Glutamatergic neuron (in vitro differentiated cells): ENCODE measurements around the gene MAN2B1. TPM values are rescaled to one million over a fixed set of nuclear protein-coding genes. Genes with fewer than 3 reads are reported as not detected.

Experiments
- DNase-seq: peaks from one replicate; pipeline ENCODE4 v3.0.0; 2022
- H3K27ac Mint-ChIP-seq: one replicate; pipeline ENCODE4 v1.8.0; 2020; ENCODE audit warnings: mild to moderate bottlenecking, mixed read lengths, inconsistent platforms; ENCODE audit not compliant: unreplicated experiment
- H3K27me3 Mint-ChIP-seq: one replicate; pipeline ENCODE4 v1.8.0; 2020; ENCODE audit warnings: mild to moderate bottlenecking, moderate library complexity, mixed read lengths, inconsistent platforms; ENCODE audit not compliant: unreplicated experiment
- H3K36me3 Mint-ChIP-seq: one replicate; pipeline ENCODE4 v1.8.0; 2020; ENCODE audit warnings: mild to moderate bottlenecking, mixed read lengths, inconsistent platforms; ENCODE audit not compliant: unreplicated experiment
- H3K4me1 Mint-ChIP-seq: one replicate; pipeline ENCODE4 v1.8.0; 2020; ENCODE audit warnings: mild to moderate bottlenecking, low read depth, mixed read lengths, inconsistent platforms; ENCODE audit not compliant: unreplicated experiment
- H3K4me3 Mint-ChIP-seq: one replicate; pipeline ENCODE4 v1.8.0; 2020; ENCODE audit warnings: mild to moderate bottlenecking, mixed read lengths, inconsistent platforms; ENCODE audit not compliant: unreplicated experiment
- H3K9me3 Mint-ChIP-seq: one replicate; pipeline ENCODE4 v1.8.0; 2020; ENCODE audit warnings: mild to moderate bottlenecking, moderate library complexity, mixed read lengths, inconsistent platforms; ENCODE audit not compliant: unreplicated experiment
- CTCF ChIP-seq: fragments of 200-600 bp; sonication (generic); IDR thresholded peaks from one replicate; pipeline ENCODE4 v1.5.0; 2021; ENCODE audit not compliant: partially characterized antibody, unreplicated experiment
- total RNA-seq: library from RNA; stranded (reverse); fragmentation: NEBNext Ultra II Directional; extraction: Animal tissue kit (Norgen Biotek cat#: 25700); gene quantifications from one replicate; pipeline ENCODE4 v1.2.1, GENCODE V29; 2021; ENCODE audit not compliant: unreplicated experiment

Gene MAN2B1
- total RNA-seq, 1 donor from 2014 or later = 72.2 TPM

GRCh38 chr19:12611361-12611699 is 55.2 kb downstream of the MAN2B1 start:
- Mint-ChIP-seq H3K27me3 (peaks cover 9% of the 10 kb centered on the region), H3K4me1 (no peaks in the 10 kb centered on the region), H3K36me3 (no peaks in the 10 kb centered on the region), H3K4me3 (peak overlapping the region; percentile 99), H3K9me3 (peaks cover 9% of the 10 kb centered on the region), H3K27ac (peak overlapping the region; percentile 98)
- no peak for TF ChIP-seq CTCF
- DNase-seq = peak; percentile 69

- DNase-seq = peak; percentile 97
- peaks cover 9% of the 10 kb centered on the region for H3K9me3 Mint-ChIP-seq
- TF ChIP-seq CTCF = no peak
- H3K4me3 Mint-ChIP-seq = peak within 1 kb of the TSS; percentile 99
- no peaks in the 10 kb centered on the region for H3K36me3 Mint-ChIP-seq
- peaks cover 9% of the 10 kb centered on the region for H3K27me3 Mint-ChIP-seq
- H3K27ac Mint-ChIP-seq = peak within 1 kb of the TSS; percentile 98
- H3K4me1 Mint-ChIP-seq = no peaks in the 10 kb centered on the region
Measured at GRCh38 chr19:12610540-12611360, 55.8 kb downstream of the MAN2B1 start, which contains the start of the genes ZNF490 and ZNF791. TSS of gene ZNF490 (minus strand) at chr19:12610813. CDS start at chr19:12610680, 133 bp downstream. TSS of gene ZNF791 (plus strand) at chr19:12610920. CDS start at chr19:12611080, 160 bp downstream.

GRCh38 chr19:12607631-12608030 is 58.9 kb downstream of the MAN2B1 start:
- no peak for DNase-seq
- Mint-ChIP-seq H3K4me1 (no peaks in the 10 kb centered on the region), H3K27ac (no peak overlapping the region), H3K27me3 (peaks cover 5% of the 10 kb centered on the region), H3K4me3 (no peak overlapping the region), H3K36me3 (no peaks in the 10 kb centered on the region), H3K9me3 (peaks cover 9% of the 10 kb centered on the region)
- TF ChIP-seq CTCF = no peak

GRCh38 chr19:12606796-12607195 is 59.7 kb downstream of the MAN2B1 start:
- no peak overlapping the region for H3K27ac Mint-ChIP-seq
- no peak for DNase-seq
- H3K4me3 Mint-ChIP-seq = no peak overlapping the region
- H3K36me3 Mint-ChIP-seq = peaks cover 3% of the 10 kb centered on the region
- no peaks in the 10 kb centered on the region for H3K4me1 Mint-ChIP-seq
- no peak for TF ChIP-seq CTCF
- peaks cover 9% of the 10 kb centered on the region for H3K9me3 Mint-ChIP-seq
- H3K27me3 Mint-ChIP-seq = peaks cover 5% of the 10 kb centered on the region

- H3K4me1 Mint-ChIP-seq = no peaks in the 10 kb centered on the region
- peaks cover 4% of the 10 kb centered on the region for H3K36me3 Mint-ChIP-seq
- peaks cover 1% of the 10 kb centered on the region for H3K9me3 Mint-ChIP-seq
- no peak for TF ChIP-seq CTCF
- no peaks in the 10 kb centered on the region for H3K27me3 Mint-ChIP-seq
- DNase-seq = no peak
- H3K4me3 Mint-ChIP-seq = no peak overlapping the region
- no peak overlapping the region for H3K27ac Mint-ChIP-seq
Measured at GRCh38 chr19:12603714-12604113, 62.8 kb downstream of the MAN2B1 start.
